Smooth muscle cell (in vitro differentiated cells): ENCODE measurements around the gene VPREB1. TPM values are rescaled to one million over a fixed set of nuclear protein-coding genes. Genes with fewer than 3 reads are reported as not detected.
"Not testable (repeated sequence)": the region's sequence is repeated elsewhere in the genome, so short reads cannot be mapped to it uniquely, and the experiment has no call there.

ENCODE experiments used
- DNase-seq: peaks from one replicate; lab custom pipeline; 2025; ENCODE audit not compliant: unreplicated experiment; lab: John Stamatoyannopoulos, UW
- H2AFZ ChIP-seq: fragments of 200-600 bp; sonication (generic); 2 replicates; pipeline ENCODE4 v1.6.0; 2016; ENCODE audit warnings: antibody characterized with exemption, low read depth, mild to moderate bottlenecking
- H3F3A ChIP-seq: fragments of 200-600 bp; sonication (generic); 2 replicates; pipeline ENCODE4 v1.6.0; 2017; ENCODE audit warnings: antibody characterized with exemption, low read depth
- H3K27ac ChIP-seq: fragments of 200-600 bp; sonication (generic); 2 replicates; pipeline ENCODE4 v1.5.1; 2016; ENCODE audit warnings: low read depth, mild to moderate bottlenecking
- H3K27me3 ChIP-seq: fragments of 200-600 bp; sonication (generic); 2 replicates; pipeline ENCODE4 v1.6.1; 2016; ENCODE audit warnings: low read depth, mild to moderate bottlenecking
- H3K36me3 ChIP-seq: fragments of 200-600 bp; sonication (generic); 2 replicates; pipeline ENCODE4 v1.5.1; 2016; ENCODE audit warnings: low read depth
- H3K4me1 ChIP-seq: fragments of 200-600 bp; sonication (generic); 2 replicates; pipeline ENCODE4 v1.5.1; 2016; ENCODE audit warnings: low read depth
- H3K4me2 ChIP-seq: fragments of 200-600 bp; sonication (generic); 2 replicates; pipeline ENCODE4 v1.6.0; 2016; ENCODE audit warnings: mild to moderate bottlenecking
- H3K4me3 ChIP-seq: fragments of 200-600 bp; sonication (generic); 2 replicates; pipeline ENCODE4 v1.5.1; 2016; ENCODE audit warnings: mild to moderate bottlenecking
- H3K79me2 ChIP-seq: fragments of 200-600 bp; sonication (generic); 2 replicates; pipeline ENCODE4 v1.6.0; 2016; ENCODE audit warnings: low read depth, mild to moderate bottlenecking
- H3K9ac ChIP-seq: fragments of 200-600 bp; sonication (generic); 2 replicates; pipeline ENCODE4 v1.6.0; 2016; ENCODE audit warnings: low read depth
- H3K9me3 ChIP-seq: fragments of 200-600 bp; sonication (generic); replicated peaks from 2 replicates; pipeline ENCODE4 v1.5.1; 2016; ENCODE audit warnings: low read depth
- H4K20me1 ChIP-seq: fragments of 200-600 bp; sonication (generic); 2 replicates; pipeline ENCODE4 v1.6.0; 2016; ENCODE audit warnings: low read depth
- WGBS: methylation state at CpG from one replicate; pipeline ENCODE4 v1.1.7; 2016; ENCODE audit warnings: low lambda C conversion rate; 5-methylcytosine and 5-hydroxymethylcytosine counted together
- polyA plus RNA-seq: library from polyadenylated mRNA; unstranded; fragments of >200 nt; fragmentation: Nextera tagmentation; extraction: Ambion mirVana; gene quantifications from 2 replicates; pipeline ENCODE4 v1.2.1, GENCODE V29; 2016
- total RNA-seq: library from RNA; depleted of rRNA; stranded (reverse); fragments of >200 nt; gene quantifications from 2 replicates; pipeline ENCODE4 v1.2.3, GENCODE V29; 2014
- TF ChIP-seq, protein P1 (sequence below): fragments of 200-600 bp; sonication (generic); IDR thresholded peaks from 2 replicates; pipeline ENCODE4 v1.5.1; 2017; ENCODE audit warnings: borderline replicate concordance, mild to moderate bottlenecking, antibody characterized with exemption; ENCODE audit not compliant: insufficient read depth, poor library complexity, severe bottlenecking

The VPREB1 gene
- total and polyA plus RNA-seq, 2 experiments from 2014 or later = not detected

DNA sequence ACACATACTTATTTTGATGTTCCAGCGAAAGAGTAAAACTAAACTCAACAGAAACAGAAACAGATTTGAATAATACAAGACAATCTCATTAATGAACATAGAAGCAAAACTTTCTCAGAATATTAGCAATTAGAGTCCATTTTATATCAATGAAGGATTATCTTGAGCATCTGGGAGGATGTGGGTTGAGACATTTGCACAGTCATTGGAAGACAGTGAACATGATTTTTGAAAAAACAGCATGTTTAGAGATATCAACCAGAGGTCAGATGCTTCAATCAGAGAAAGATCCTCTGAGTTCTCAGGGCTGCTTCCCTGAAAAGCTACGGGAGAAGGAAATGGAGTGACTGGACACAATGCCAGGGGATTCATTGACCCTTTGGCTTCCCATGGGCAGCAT is 35.9 kb upstream of the VPREB1 start:
- Histone ChIP-seq H3K9me3 (no peaks in the 10 kb centered on the region), H3K4me3 (no peak overlapping the region), H3K36me3 (no peaks in the 10 kb centered on the region), H3K79me2 (no peaks in the 10 kb centered on the region), H3K4me2 (no peak overlapping the region), H4K20me1 (no peaks in the 10 kb centered on the region), H2AFZ (no peak overlapping the region), H3K4me1 (no peaks in the 10 kb centered on the region), H3K9ac (no peak overlapping the region), H3K27ac (no peak overlapping the region), H3K27me3 (peaks cover 66% of the 10 kb centered on the region), H3F3A (no peaks in the 10 kb centered on the region)
- no peak for DNase-seq
- TF ChIP-seq, protein P1, sequence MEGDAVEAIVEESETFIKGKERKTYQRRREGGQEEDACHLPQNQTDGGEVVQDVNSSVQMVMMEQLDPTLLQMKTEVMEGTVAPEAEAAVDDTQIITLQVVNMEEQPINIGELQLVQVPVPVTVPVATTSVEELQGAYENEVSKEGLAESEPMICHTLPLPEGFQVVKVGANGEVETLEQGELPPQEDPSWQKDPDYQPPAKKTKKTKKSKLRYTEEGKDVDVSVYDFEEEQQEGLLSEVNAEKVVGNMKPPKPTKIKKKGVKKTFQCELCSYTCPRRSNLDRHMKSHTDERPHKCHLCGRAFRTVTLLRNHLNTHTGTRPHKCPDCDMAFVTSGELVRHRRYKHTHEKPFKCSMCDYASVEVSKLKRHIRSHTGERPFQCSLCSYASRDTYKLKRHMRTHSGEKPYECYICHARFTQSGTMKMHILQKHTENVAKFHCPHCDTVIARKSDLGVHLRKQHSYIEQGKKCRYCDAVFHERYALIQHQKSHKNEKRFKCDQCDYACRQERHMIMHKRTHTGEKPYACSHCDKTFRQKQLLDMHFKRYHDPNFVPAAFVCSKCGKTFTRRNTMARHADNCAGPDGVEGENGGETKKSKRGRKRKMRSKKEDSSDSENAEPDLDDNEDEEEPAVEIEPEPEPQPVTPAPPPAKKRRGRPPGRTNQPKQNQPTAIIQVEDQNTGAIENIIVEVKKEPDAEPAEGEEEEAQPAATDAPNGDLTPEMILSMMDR = no peak
- 68% methylated on average over 2 of the region's 2 CpGs for WGBS

DNA sequence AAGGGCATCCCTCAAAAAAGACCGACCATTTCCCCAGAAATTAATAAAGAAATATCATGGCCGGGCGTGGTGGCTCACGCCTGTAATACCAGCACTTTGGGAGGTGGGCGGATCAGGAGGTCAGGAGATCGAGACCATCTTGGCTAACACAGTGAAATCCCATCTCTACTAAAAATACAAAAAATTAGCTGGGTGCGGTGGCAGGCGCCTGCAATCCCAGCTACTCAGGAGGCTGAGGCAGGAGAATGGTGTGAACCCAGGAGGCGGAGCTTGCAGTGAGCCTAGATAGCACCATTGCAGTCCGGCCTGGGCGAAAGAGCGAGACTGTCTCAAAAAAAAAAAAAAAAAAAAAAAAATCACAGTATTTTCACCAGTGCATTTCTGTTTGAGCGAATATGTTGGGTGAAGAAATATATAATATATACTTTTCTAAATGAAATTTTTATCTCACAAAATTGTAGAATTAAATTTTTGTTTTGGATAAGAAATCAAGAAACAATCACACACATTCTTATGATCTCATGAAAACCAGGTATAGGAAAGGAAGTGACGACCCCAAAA is 35.4 kb upstream of the VPREB1 start:
- H3K27ac ChIP-seq, H3K4me3 ChIP-seq, H3K36me3 ChIP-seq, H2AFZ ChIP-seq, H3K4me2 ChIP-seq, H4K20me1 ChIP-seq, H3K79me2 ChIP-seq, H3K9me3 ChIP-seq, H3F3A ChIP-seq, H3K4me1 ChIP-seq, DNase-seq, H3K9ac ChIP-seq: not testable (repeated sequence)
- WGBS = 89% methylated on average over 14 of the region's 14 CpGs
- H3K27me3 ChIP-seq = peaks cover 68% of the 10 kb centered on the region

DNA sequence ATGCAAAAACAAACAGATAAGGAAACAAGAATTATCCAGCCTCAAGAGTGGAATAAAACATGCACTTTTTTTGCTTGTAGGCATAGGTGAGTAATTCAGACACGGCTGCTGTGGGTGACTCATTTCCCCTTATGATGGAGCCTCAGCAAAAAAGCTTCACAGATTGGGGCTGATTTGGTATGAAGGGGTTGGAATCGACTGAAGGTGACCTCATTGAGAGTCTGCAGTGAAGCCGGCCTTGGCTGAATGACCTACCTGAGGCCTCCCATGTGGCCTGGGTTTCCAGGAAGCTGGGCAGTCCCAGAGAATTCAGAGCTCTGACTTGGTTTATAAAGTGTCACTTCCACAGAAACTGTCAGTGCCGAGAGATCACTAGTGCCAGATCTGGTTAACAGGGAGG is 34.2 kb upstream of the VPREB1 start:
- no peaks in the 10 kb centered on the region for H3K36me3 ChIP-seq
- 57% methylated on average over 4 of the region's 4 CpGs for whole genome bisulfite sequencing
- no peak for DNase-seq

DNA sequence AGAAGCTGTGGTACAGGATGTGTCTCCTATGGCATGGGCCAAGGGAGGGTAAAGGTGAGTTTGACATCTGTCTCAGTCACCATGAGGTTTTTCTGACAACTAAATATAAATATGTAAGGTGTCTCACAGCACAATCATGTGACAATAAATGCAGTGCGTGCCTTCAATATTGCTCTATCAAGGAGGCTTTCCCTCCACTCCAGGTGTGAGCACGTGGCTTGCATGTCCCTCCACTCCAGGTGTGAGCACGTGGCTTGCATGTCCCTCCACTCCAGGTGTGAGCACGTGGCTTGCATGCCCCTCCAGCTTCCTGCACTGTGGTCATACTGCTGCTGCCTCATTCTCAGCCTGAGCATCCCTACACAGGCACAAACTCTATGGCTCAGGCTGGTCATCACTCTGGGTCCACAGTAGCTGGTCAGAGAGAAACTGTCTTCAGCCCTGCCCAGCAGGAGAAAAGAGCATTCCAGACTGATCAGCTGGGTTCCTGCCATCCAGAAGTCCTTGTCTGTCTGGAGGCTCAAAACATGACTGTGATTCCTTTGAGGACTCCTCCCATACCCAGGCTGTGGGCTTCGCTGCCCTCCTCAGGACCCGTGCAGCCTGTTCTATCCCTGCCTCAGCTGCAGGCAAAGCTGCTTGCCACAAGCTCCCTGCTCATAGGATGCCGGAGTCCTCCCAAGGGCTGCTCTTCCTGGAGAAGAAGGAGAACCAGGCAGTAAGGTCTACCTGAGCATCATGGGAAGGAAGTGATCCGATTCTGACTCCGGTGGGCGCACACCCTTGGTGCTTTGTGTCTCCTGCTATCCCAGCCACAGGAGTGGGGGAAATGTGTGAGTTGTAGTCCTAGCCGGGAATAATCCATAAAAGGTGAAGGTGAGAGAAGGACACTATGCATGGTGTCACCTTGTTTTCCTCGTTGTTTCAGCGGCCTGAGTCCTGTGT is 33.4 kb upstream of the VPREB1 start:
- no peaks in the 10 kb centered on the region for H3K4me1 ChIP-seq
- no peak overlapping the region for H3K4me2 ChIP-seq
- TF ChIP-seq, protein P1 = no peak
- no peak overlapping the region for H3K9ac ChIP-seq
- H3K36me3 ChIP-seq = no peaks in the 10 kb centered on the region
- no peak for DNase-seq
- WGBS = 71% methylated on average over 13 of the region's 13 CpGs
- H3K4me3 ChIP-seq = no peak overlapping the region
- H3K79me2 ChIP-seq = no peaks in the 10 kb centered on the region
- no peak overlapping the region for H2AFZ ChIP-seq
- H3K9me3 ChIP-seq = no peaks in the 10 kb centered on the region
- no peak overlapping the region for H3K27ac ChIP-seq
- no peaks in the 10 kb centered on the region for H3F3A ChIP-seq
- H4K20me1 ChIP-seq = no peaks in the 10 kb centered on the region
- H3K27me3 ChIP-seq = peaks cover 65% of the 10 kb centered on the region

More for the DNA sequence above, 34.2 kb upstream of the VPREB1 start:
- Histone ChIP-seq H3K9me3 (no peaks in the 10 kb centered on the region), H3K4me3 (no peak overlapping the region), H3F3A (no peaks in the 10 kb centered on the region), H3K9ac (no peak overlapping the region), H3K79me2 (no peaks in the 10 kb centered on the region), H3K27ac (no peak overlapping the region), H4K20me1 (no peaks in the 10 kb centered on the region), H3K4me2 (no peak overlapping the region), H3K27me3 (peaks cover 65% of the 10 kb centered on the region), H2AFZ (no peak overlapping the region), H3K4me1 (no peaks in the 10 kb centered on the region)
- TF ChIP-seq, protein P1 = no peak
